ENCODE measurements around the gene CEACAM1. TPM values are rescaled to one million over a fixed set of nuclear protein-coding genes. Genes with fewer than 3 reads are reported as not detected.

The CEACAM1 gene
- total RNA-seq = 10 to 100 TPM in 2 of 3 donors, under 1 TPM in 1; 0.64 to 33.4 (median 12.3) TPM

GRCh38 chr19:42528354-42529247 is at the start of gene CEACAM1:
Gene CEACAM1 (minus strand): TSS chr19:42528481. CDS start chr19:42528374, 107 bp downstream.
- Histone ChIP-seq H3K27me3 (no peaks in the 10 kb centered on the region), H3K4me3 (peak within 1 kb of the TSS; percentile 4 to 67 (median 47)), H3K36me3 (no peaks in the 10 kb centered on the region), H3K27ac (peak within 1 kb of the TSS; percentile 69 to 92), H3K4me1 (peaks cover 0 to 6% of the 10 kb centered on the region in 2 donors), H3K9me3 (no peaks in the 10 kb centered on the region)
- intact Hi-C loops (cut with DNase I; ENCODE audit: low total_unique reads) = loop anchor here (10.0 kb wide), 1 partner anchor 74 kb away; no protein-coding TSS in a partner anchor
- peak; percentile 63 to 72 for DNase-seq (ENCODE audit: low spot score in 2 of 2)
- TF ChIP-seq POLR2AphosphoS5 (IDR thresholded peaks at IDR 0.05) (peak in 1 of 3 donors; percentile 38), CTCF (IDR thresholded peaks at IDR 0.05) (no peak)

GRCh38 chr19:42577016-42577415 is 48.7 kb upstream of the CEACAM1 start:
- DNase-seq (ENCODE audit: low spot score in 2 of 2) = no peak

DNA sequence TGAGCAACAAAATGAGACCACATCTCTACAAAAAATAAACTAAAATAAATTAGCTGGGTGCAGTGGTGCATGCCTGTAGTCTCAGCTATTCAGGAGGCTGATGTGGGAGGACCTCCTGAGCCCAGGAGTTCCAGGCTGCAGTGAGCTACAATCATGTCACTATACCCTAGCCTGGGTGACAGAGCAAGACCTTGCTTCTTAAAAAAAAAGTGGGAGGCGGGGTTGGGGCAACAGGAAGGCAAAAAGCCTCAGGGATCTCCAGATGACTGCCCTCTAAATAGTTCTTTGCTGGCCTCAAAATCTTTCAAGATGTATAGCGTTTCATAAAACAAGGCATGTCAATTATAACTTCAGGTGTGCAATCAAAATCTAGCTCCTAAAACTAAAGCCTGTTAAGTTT is 48.0 kb upstream of the CEACAM1 start:
- no peak for TF ChIP-seq CTCF (IDR thresholded peaks at IDR 0.05)
- TF ChIP-seq POLR2A (IDR thresholded peaks at IDR 0.05) = no peak
- TF ChIP-seq POLR2AphosphoS5 (IDR thresholded peaks at IDR 0.05) = no peak
- Histone ChIP-seq H3K4me3 (no peak overlapping the region), H3K27ac (no peak overlapping the region), H3K27me3 (no peaks in the 10 kb centered on the region), H3K4me1 (no peaks in the 10 kb centered on the region), H3K36me3 (no peaks in the 10 kb centered on the region), H3K9me3 (no peaks in the 10 kb centered on the region)
- intact Hi-C loops (cut with DNase I; ENCODE audit: low total_unique reads) = no loop called here
- no peak for DNase-seq (ENCODE audit: low spot score in 2 of 2)

More at GRCh38 chr19:42577016-42577415, 48.7 kb upstream of the CEACAM1 start:
- intact Hi-C loops (cut with DNase I; ENCODE audit: low total_unique reads) = no loop called here
- H3K9me3 ChIP-seq = no peaks in the 10 kb centered on the region
- no peak for TF ChIP-seq POLR2AphosphoS5 (IDR thresholded peaks at IDR 0.05)
- no peak for TF ChIP-seq POLR2A (IDR thresholded peaks at IDR 0.05)
- no peak for TF ChIP-seq CTCF (IDR thresholded peaks at IDR 0.05)
- H3K27ac ChIP-seq = no peak overlapping the region
- no peaks in the 10 kb centered on the region for H3K4me1 ChIP-seq
- H3K4me3 ChIP-seq = no peak overlapping the region
- no peaks in the 10 kb centered on the region for H3K27me3 ChIP-seq
- no peaks in the 10 kb centered on the region for H3K36me3 ChIP-seq

DNA sequence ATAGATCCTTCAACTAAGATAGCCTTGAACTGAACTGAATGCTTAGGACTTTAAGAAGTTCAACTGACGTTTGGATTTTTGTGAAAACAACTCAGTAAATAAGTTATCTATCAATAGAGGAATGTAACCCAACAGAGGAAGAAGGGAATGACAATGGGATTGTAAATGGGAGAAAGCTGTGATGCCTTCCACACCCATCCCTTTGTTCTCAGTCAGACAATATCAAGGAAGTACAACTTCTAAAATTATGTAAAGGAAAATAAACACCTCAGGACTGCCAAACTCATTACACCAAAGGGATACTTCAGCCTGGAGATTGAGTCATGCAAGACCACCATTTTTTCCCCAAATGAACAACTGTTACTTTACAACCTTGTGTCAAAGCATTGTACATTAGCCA is 45.4 kb upstream of the CEACAM1 start:
- Histone ChIP-seq H3K36me3 (no peaks in the 10 kb centered on the region), H3K9me3 (no peaks in the 10 kb centered on the region), H3K4me3 (no peak overlapping the region), H3K27me3 (no peaks in the 10 kb centered on the region), H3K27ac (no peak overlapping the region), H3K4me1 (no peaks in the 10 kb centered on the region)
- no peak for DNase-seq (ENCODE audit: low spot score in 2 of 2)
- intact Hi-C loops (cut with DNase I; ENCODE audit: low total_unique reads) = no loop called here
- TF ChIP-seq POLR2AphosphoS5 (IDR thresholded peaks at IDR 0.05) = no peak
- TF ChIP-seq CTCF (IDR thresholded peaks at IDR 0.05) = no peak
- no peak for TF ChIP-seq POLR2A (IDR thresholded peaks at IDR 0.05)

- intact Hi-C loops (cut with DNase I; ENCODE audit: low total_unique reads) = no loop called here
- no peak overlapping the region for H3K27ac ChIP-seq
These were observed 42.8 kb upstream of the CEACAM1 start for GRCh38 chr19:42571116-42571515.

More at GRCh38 chr19:42571116-42571515, 42.8 kb upstream of the CEACAM1 start:
- H3K9me3 ChIP-seq = no peaks in the 10 kb centered on the region
- no peaks in the 10 kb centered on the region for H3K36me3 ChIP-seq
- no peak for DNase-seq (ENCODE audit: low spot score in 2 of 2)
- H3K4me1 ChIP-seq = no peaks in the 10 kb centered on the region
- H3K27me3 ChIP-seq = no peaks in the 10 kb centered on the region
- H3K4me3 ChIP-seq = no peak overlapping the region
- TF ChIP-seq POLR2AphosphoS5 (IDR thresholded peaks at IDR 0.05) (no peak), CTCF (IDR thresholded peaks at IDR 0.05) (no peak), POLR2A (IDR thresholded peaks at IDR 0.05) (no peak)

Data from breast epithelium (tissue), 4 donors.